GM12878 (cell line): ENCODE data around the gene NCF2. TPM values are rescaled to one million over a fixed set of nuclear protein-coding genes. Genes with fewer than 3 reads are reported as not detected.

Experiments
- ATAC-seq: fragments of 200-7000 bp; cut with Tn5 transposase; 3 replicates; pipeline ENCODE4 v1.9.1; 2020; ENCODE audit warnings: mild to moderate bottlenecking, moderate library complexity
- BruUV-seq: library from RNA; stranded (reverse); fragments of 400-500 nt; replicated peaks from 2 replicates; lab custom pipeline; 2021; lab: Mats Ljungman, UMichigan
- CTCF ChIA-PET: fragments of 300-600 bp; sonication (Branson Sonifier 250); formaldehyde crosslinking; extraction: SDS; loops from one replicate; lab custom pipeline; 2021; ENCODE audit warnings: inconsistent platforms; lab: Yijun Ruan, JAX
- POLR2A ChIA-PET: fragments of 350-600 bp; formaldehyde crosslinking; extraction: SDS; loops from one replicate; lab custom pipeline; 2021; ENCODE audit warnings: inconsistent platforms; lab: Charles Lee
- RAD21 ChIA-PET: fragments of 300-600 bp; sonication (Branson Sonifier 250); formaldehyde crosslinking; loops from one replicate; lab custom pipeline; 2023; ENCODE audit warnings: antibody characterized with exemption; ENCODE audit not compliant: unreplicated experiment; lab: Charles Lee
- SMC1A ChIA-PET: fragments of 300-600 bp; sonication (Branson Sonifier 250); formaldehyde crosslinking; loops from one replicate; lab custom pipeline; 2023; ENCODE audit not compliant: unreplicated experiment, uncharacterized antibody; lab: Charles Lee
- DNase-seq: peaks from one replicate; pipeline ENCODE4 v3.0.0-alpha.2; 2011; ENCODE audit warnings: low read depth, low spot score
- FAIRE-seq: peaks from 3 replicates; lab custom pipeline; 2011; peaks lifted over from hg19 to GRCh38; lab: Jason Lieb, UNC
- H2AFZ ChIP-seq: 2 replicates; pipeline ENCODE4 v1.6.0; 2011; ENCODE audit warnings: low read depth, low read length, control low read depth; ENCODE audit not compliant: control insufficient read depth
- H3K27ac ChIP-seq: 2 replicates; pipeline ENCODE4 v1.5.1; 2011; ENCODE audit warnings: control low read depth; ENCODE audit not compliant: control insufficient read depth, insufficient read depth
- H3K27me3 ChIP-seq, 2 experiments: replicated peaks in 1 of 2; 2 replicates each; pipeline versions ENCODE4 v1.6.0 to v1.6.1; 2011; ENCODE audit warnings: low read length in 1 of 2; ENCODE audit not compliant: control insufficient read depth in 2 of 2, insufficient read depth in 2 of 2
- H3K36me3 ChIP-seq, 2 experiments: 2 replicates each; pipeline ENCODE4 v1.5.1; 2011; ENCODE audit warnings: low read length in 1 of 2; ENCODE audit not compliant: control insufficient read depth in 2 of 2, insufficient read depth in 2 of 2
- H3K4me1 ChIP-seq: 2 replicates; pipeline ENCODE4 v1.6.1; 2011; ENCODE audit warnings: mild to moderate bottlenecking, low read length, moderate library complexity, mixed read lengths; ENCODE audit not compliant: control insufficient read depth, insufficient read depth
- H3K4me2 ChIP-seq: 2 replicates; pipeline ENCODE4 v1.6.0; 2011; ENCODE audit warnings: control low read depth; ENCODE audit not compliant: control insufficient read depth, insufficient read depth
- H3K4me3 ChIP-seq: fragments of 200-600 bp; sonication (generic); 2 replicates; pipeline ENCODE4 v1.5.1; 2016
- H3K79me2 ChIP-seq: 2 replicates; pipeline ENCODE4 v1.6.0; 2011; ENCODE audit warnings: low read length; ENCODE audit not compliant: control insufficient read depth, insufficient read depth
- H3K9ac ChIP-seq: 2 replicates; pipeline ENCODE4 v1.8.0; 2011; ENCODE audit warnings: low read length, control low read depth, mixed read lengths; ENCODE audit not compliant: control insufficient read depth, insufficient read depth
- H3K9me3 ChIP-seq: replicated peaks from 3 replicates; pipeline ENCODE4 v1.5.1; 2011; ENCODE audit warnings: mild to moderate bottlenecking, low read length; ENCODE audit not compliant: control insufficient read depth, insufficient read depth
- H4K20me1 ChIP-seq: 2 replicates; pipeline ENCODE4 v1.6.0; 2011; ENCODE audit not compliant: control insufficient read depth, insufficient read depth
- ATF3 ChIP-seq: IDR thresholded peaks from 2 replicates; pipeline ENCODE4 v1.6.1; 2011; ENCODE audit warnings: low read depth, mild to moderate bottlenecking, low read length, moderate library complexity, borderline replicate concordance; ENCODE audit errors: extremely low read depth
- CUX1 ChIP-seq: IDR thresholded peaks from 2 replicates; pipeline ENCODE4 v1.6.1; 2012; ENCODE audit warnings: improper control_type of control experiment, low read depth, low read length; ENCODE audit not compliant: insufficient replicate concordance
- EP300 ChIP-seq, 2 experiments: fragments of 150-350 bp in 1 of 2; IDR thresholded peaks; 2 replicates each; pipeline ENCODE4 v1.6.1; 2011 to 2012; ENCODE audit warnings: low read depth in 2 of 2, low read length in 2 of 2, borderline replicate concordance in 1 of 2, improper control_type of control experiment in 1 of 2, inconsistent platforms in 1 of 2; ENCODE audit not compliant: control insufficient read depth in 1 of 2
- HDGF ChIP-seq: fragments of 450-650 bp; IDR thresholded peaks from 2 replicates; pipeline ENCODE4 v1.6.1; 2016; ENCODE audit warnings: antibody characterized with exemption
- HSF1 ChIP-seq: fragments of 150-350 bp; IDR thresholded peaks from 2 replicates; pipeline ENCODE4 v1.6.1; 2014; ENCODE audit warnings: mild to moderate bottlenecking, low read depth, low read length
- IRF4 ChIP-seq: IDR thresholded peaks from 2 replicates; pipeline ENCODE4 v1.6.1; 2011; ENCODE audit warnings: low read depth, low read length
- SMAD5 ChIP-seq: IDR thresholded peaks from 2 replicates; pipeline ENCODE4 v1.6.1; 2016; ENCODE audit warnings: antibody characterized with exemption, low read depth
- SP1 ChIP-seq: IDR thresholded peaks from one replicate; pipeline ENCODE4 v1.6.1; 2011; ENCODE audit warnings: low read depth, low read length
- SREBF2 ChIP-seq: IDR thresholded peaks from 2 replicates; pipeline ENCODE4 v1.6.1; 2012; ENCODE audit warnings: mild to moderate bottlenecking, low read length
- TARDBP ChIP-seq: IDR thresholded peaks from 2 replicates; pipeline ENCODE4 v1.6.1; 2016; ENCODE audit warnings: borderline replicate concordance
- YBX1 ChIP-seq: fragments of 450-650 bp; IDR thresholded peaks from 2 replicates; pipeline ENCODE4 v1.6.1; 2016; ENCODE audit warnings: antibody characterized with exemption
- ZNF24 ChIP-seq: fragments of 450-650 bp; IDR thresholded peaks from 2 replicates; pipeline ENCODE4 v1.6.1; 2017; ENCODE audit warnings: antibody characterized with exemption, mild to moderate bottlenecking
- ZNF384 ChIP-seq: IDR thresholded peaks from 2 replicates; pipeline ENCODE4 v1.6.1; 2012; ENCODE audit warnings: low read depth, mild to moderate bottlenecking, low read length, improper control_type of control experiment, borderline replicate concordance
- ZNF622 ChIP-seq: fragments of 450-650 bp; IDR thresholded peaks from 2 replicates; pipeline ENCODE4 v1.6.1; 2017; ENCODE audit warnings: mild to moderate bottlenecking, inconsistent platforms
- ZZZ3 ChIP-seq: IDR thresholded peaks from 2 replicates; pipeline ENCODE4 v1.6.1; 2011; ENCODE audit warnings: low read depth; ENCODE audit not compliant: control insufficient read depth, insufficient read length
- WGBS: methylation state at CpG from one replicate; pipeline ENCODE4 v1.1.6; 2016; ENCODE audit warnings: low lambda C conversion rate; ENCODE audit not compliant: insufficient replicate concordance, insufficient coverage; ENCODE audit errors: missing lambda C conversion rate; 5-methylcytosine and 5-hydroxymethylcytosine counted together
- in situ Hi-C: fragments of 300-500 bp; cut with MboI; formaldehyde crosslinking; loops from 9 replicates; pipeline ENCODE4 v1.14.3; 2018; ENCODE audit warnings: mixed read lengths
- intact Hi-C: fragments of 100-400 bp; cut with micrococcal nuclease; formaldehyde crosslinking; loops from one replicate; pipeline ENCODE4 v1.14.2; 2022; ENCODE audit not compliant: unreplicated experiment
- polyA plus RNA-seq, 11 experiments: library from polyadenylated mRNA; depleted of rRNA in 4 of 11; unstranded in 6 of 11; stranded (reverse) in 5 of 11; fragments of >200 nt; fragmentation: Nextera tagmentation in 4 of 11; fragmentation: Illumina TruSeq in 1 of 11; extraction: Ambion mirVana in 4 of 11; extraction: Trizol in 1 of 11; gene quantifications; 1 replicate in 1 of 11; 2 replicates in 10 of 11; pipeline versions ENCODE4 v1.2.1 to v1.2.3, GENCODE V29; 2011 to 2016; ENCODE audit warnings: inconsistent platforms in 2 of 11, missing spikeins in 2 of 11, low read depth in 1 of 11
- total RNA-seq, 4 experiments: library from RNA; depleted of rRNA in 3 of 4; stranded (reverse); fragments of >200 nt in 3 of 4; fragmentation: Illumina TruSeq in 1 of 4; extraction: Trizol in 1 of 4; gene quantifications; 2 replicates each; pipeline versions ENCODE4 v1.2.1 to v1.2.3, GENCODE V29; 2013 to 2021
- TF ChIP-seq, protein P1 (sequence below): IDR thresholded peaks from 2 replicates; pipeline ENCODE4 v1.6.1; 2011; ENCODE audit warnings: borderline replicate concordance, low read depth, mild to moderate bottlenecking, moderate library complexity, low read length; ENCODE audit not compliant: insufficient read depth, poor library complexity, severe bottlenecking
- TF ChIP-seq, protein P2 (sequence below): IDR thresholded peaks from 2 replicates; pipeline ENCODE4 v1.6.1; 2012; ENCODE audit warnings: low read depth, low read length, improper control_type of control experiment

The NCF2 gene
- total and polyA plus RNA-seq, 10 of the 15 experiments (the other 5 are each of a cell fraction or from before 2014, with no cell fraction given), result 31.4 to 256 (median 77.1) TPM

- DNase-seq, result no peak
- ChIA-PET CTCF (no interaction called here), POLR2A (interaction anchor here (0.6 to 1.2 kb wide), 4 partner anchors 11 to 59 kb away, joined by 3 to 5 read pairs (median 3); no protein-coding TSS in a partner anchor), RAD21 (no interaction called here), SMC1A (interaction anchor here (1.0 to 5.1 kb wide), 3 partner anchors 9 to 23 kb away, joined by 4 to 37 read pairs (median 4); partner anchors contain the start of gene NCF2)
- no peak for FAIRE-seq
- Histone ChIP-seq H3K4me2 (no peak overlapping the region), H3K27ac (no peak overlapping the region), H3K4me3 (no peak overlapping the region), H3K9me3 (no peaks in the 10 kb centered on the region), H3K9ac (no peak overlapping the region), H4K20me1 (no peaks in the 10 kb centered on the region), H3K4me1 (peaks cover 9% of the 10 kb centered on the region), H3K79me2 (no peaks in the 10 kb centered on the region), H2AFZ (no peak overlapping the region), H3K36me3 (peaks cover 0 to 35% of the 10 kb centered on the region in 2 experiments; a peak in 2 of 4 replicates), H3K27me3 (no peaks in the 10 kb centered on the region)
- in situ Hi-C loops, result no loop called here
- no peak for ATAC-seq
- intact Hi-C loops, result no loop called here
- 100% methylated on average over 2 of the region's 2 CpGs for WGBS
- BruUV-seq, result no TSS peak
- no peak for TF ChIP-seq SMAD5
- TF ChIP-seq, protein P1, sequence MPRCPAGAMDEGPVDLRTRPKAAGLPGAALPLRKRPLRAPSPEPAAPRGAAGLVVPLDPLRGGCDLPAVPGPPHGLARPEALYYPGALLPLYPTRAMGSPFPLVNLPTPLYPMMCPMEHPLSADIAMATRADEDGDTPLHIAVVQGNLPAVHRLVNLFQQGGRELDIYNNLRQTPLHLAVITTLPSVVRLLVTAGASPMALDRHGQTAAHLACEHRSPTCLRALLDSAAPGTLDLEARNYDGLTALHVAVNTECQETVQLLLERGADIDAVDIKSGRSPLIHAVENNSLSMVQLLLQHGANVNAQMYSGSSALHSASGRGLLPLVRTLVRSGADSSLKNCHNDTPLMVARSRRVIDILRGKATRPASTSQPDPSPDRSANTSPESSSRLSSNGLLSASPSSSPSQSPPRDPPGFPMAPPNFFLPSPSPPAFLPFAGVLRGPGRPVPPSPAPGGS, result no peak
- TF ChIP-seq IRF4, result no peak
- TF ChIP-seq ZNF24, result no peak
- TF ChIP-seq TARDBP, result no peak
- TF ChIP-seq, protein P2, sequence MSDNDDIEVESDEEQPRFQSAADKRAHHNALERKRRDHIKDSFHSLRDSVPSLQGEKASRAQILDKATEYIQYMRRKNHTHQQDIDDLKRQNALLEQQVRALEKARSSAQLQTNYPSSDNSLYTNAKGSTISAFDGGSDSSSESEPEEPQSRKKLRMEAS, result no peak
- no peak for TF ChIP-seq SP1
- TF ChIP-seq ZZZ3, result no peak
- TF ChIP-seq ZNF384, result no peak
- TF ChIP-seq EP300 (IDR thresholded peaks at IDR 0.05; ENCODE audit: borderline replicate concordance in 1 of 2, control insufficient read depth in 1 of 2, low read depth in 2 of 2, low read length in 2 of 2), result no peak
- TF ChIP-seq CUX1, result no peak
- TF ChIP-seq YBX1, result no peak
- TF ChIP-seq ZNF622, result no peak
- TF ChIP-seq HSF1, result no peak
- no peak for TF ChIP-seq HDGF
- no peak for TF ChIP-seq SREBF2
- no peak for TF ChIP-seq ATF3
Observed at GRCh38 chr1:183566026-183566425, 24.2 kb downstream of the NCF2 start.
